Lung (tissue), 12 donors: Measurements from ENCODE around the gene GPR142. TPM values are rescaled to one million over a fixed set of nuclear protein-coding genes. Genes with fewer than 3 reads are reported as not detected.

Source experiments
- ATAC-seq: fragments of 200-7000 bp; cut with Tn5 transposase; one replicate; pipeline ENCODE4 v1.9.1; 2020; ENCODE audit warnings: moderate number of reproducible peaks; ENCODE audit not compliant: insufficient read depth, low FRiP score
- DNase-seq, 3 donors: peaks; one replicate each; pipeline ENCODE4 v3.0.0-alpha.2; 2013 to 2017
- H3K27ac ChIP-seq, 2 donors: one replicate each; pipeline ENCODE4 v1.5.1; 2013; ENCODE audit warnings: mild to moderate bottlenecking in 2 of 2, moderate library complexity in 2 of 2, control low read depth in 1 of 2, inconsistent platforms in 1 of 2, low read depth in 1 of 2, low read length in 1 of 2
- H3K27me3 ChIP-seq, 3 donors: one replicate each; pipeline ENCODE4 v1.5.1; 2013; ENCODE audit warnings: low read length in 2 of 3; ENCODE audit not compliant: control insufficient read depth in 3 of 3, insufficient read depth in 3 of 3
- H3K36me3 ChIP-seq, 4 donors: one replicate each; pipeline ENCODE4 v1.5.1; 2013; ENCODE audit warnings: low read length in 4 of 4, mild to moderate bottlenecking in 1 of 4, moderate library complexity in 1 of 4; ENCODE audit not compliant: control insufficient read depth in 4 of 4, insufficient read depth in 4 of 4
- H3K4me1 ChIP-seq, 5 donors: one replicate each; pipeline ENCODE4 v1.5.1; 2013; ENCODE audit warnings: low read length in 5 of 5, mild to moderate bottlenecking in 2 of 5, moderate library complexity in 1 of 5; ENCODE audit not compliant: control insufficient read depth in 5 of 5, insufficient read depth in 5 of 5
- H3K4me3 ChIP-seq: one replicate; pipeline ENCODE4 v1.5.1; 2013; ENCODE audit warnings: mild to moderate bottlenecking, control low read depth, moderate library complexity
- H3K9ac ChIP-seq, 2 donors: one replicate each; pipeline ENCODE4 v1.5.1; 2013; ENCODE audit warnings: low read length in 2 of 2, control low read depth in 1 of 2; ENCODE audit not compliant: insufficient read depth in 1 of 2
- H3K9me3 ChIP-seq, 4 donors: one replicate each; pipeline ENCODE4 v1.5.1; 2013; ENCODE audit warnings: low read length in 3 of 4, mild to moderate bottlenecking in 1 of 4, moderate library complexity in 1 of 4; ENCODE audit not compliant: control insufficient read depth in 4 of 4, insufficient read depth in 3 of 4
- WGBS, 2 donors: extraction: QIAGEN DNeasy Blood & Tissue Kit; methylation state at CpG; one replicate each; pipeline ENCODE4 v1.1.7; 2013; 5-methylcytosine and 5-hydroxymethylcytosine counted together
- polyA plus RNA-seq, 2 donors: library from polyadenylated mRNA; stranded (reverse); fragments of 200-250 nt; gene quantifications; one replicate each; pipeline ENCODE4 v1.2.1, GENCODE V29; 2013
- total RNA-seq, 2 donors: library from RNA; depleted of rRNA in 1 of 2; stranded (reverse); fragments of >200 nt in 1 of 2; gene quantifications; one replicate each; pipeline ENCODE4 v1.2.1, GENCODE V29; 2014 to 2021
- TF ChIP-seq, protein P1 (sequence below): IDR thresholded peaks from 2 replicates; pipeline ENCODE4 v1.5.1; 2012; ENCODE audit warnings: mild to moderate bottlenecking; ENCODE audit errors: control extremely low read depth, extremely low read depth
- donor health status: control.
- donor health status: control.
- donor health status: Bipolar disorder and iron deficiency.
- donor health status: healthy.
- donor health status: DM: yes; HTN: yes; CAD: no.

The GPR142 gene
- total and polyA plus RNA-seq, 4 donors, result 0.03 TPM; not detected in 3

GRCh38 chr17:74371653-74372147, 4.4 kb downstream of the GPR142 start:
- 94% methylated on average over 26 of the region's 26 CpGs for WGBS, 2 donors
- Histone ChIP-seq H3K9ac (no peak overlapping the region), H3K4me3 (no peak overlapping the region), H3K9me3 (no peaks in the 10 kb centered on the region), H3K4me1 (peaks cover 0 to 11% (median 5%) of the 10 kb centered on the region in 5 donors), H3K27me3 (no peaks in the 10 kb centered on the region), H3K27ac (no peak overlapping the region), H3K36me3 (no peaks in the 10 kb centered on the region)
- TF ChIP-seq, protein P1, sequence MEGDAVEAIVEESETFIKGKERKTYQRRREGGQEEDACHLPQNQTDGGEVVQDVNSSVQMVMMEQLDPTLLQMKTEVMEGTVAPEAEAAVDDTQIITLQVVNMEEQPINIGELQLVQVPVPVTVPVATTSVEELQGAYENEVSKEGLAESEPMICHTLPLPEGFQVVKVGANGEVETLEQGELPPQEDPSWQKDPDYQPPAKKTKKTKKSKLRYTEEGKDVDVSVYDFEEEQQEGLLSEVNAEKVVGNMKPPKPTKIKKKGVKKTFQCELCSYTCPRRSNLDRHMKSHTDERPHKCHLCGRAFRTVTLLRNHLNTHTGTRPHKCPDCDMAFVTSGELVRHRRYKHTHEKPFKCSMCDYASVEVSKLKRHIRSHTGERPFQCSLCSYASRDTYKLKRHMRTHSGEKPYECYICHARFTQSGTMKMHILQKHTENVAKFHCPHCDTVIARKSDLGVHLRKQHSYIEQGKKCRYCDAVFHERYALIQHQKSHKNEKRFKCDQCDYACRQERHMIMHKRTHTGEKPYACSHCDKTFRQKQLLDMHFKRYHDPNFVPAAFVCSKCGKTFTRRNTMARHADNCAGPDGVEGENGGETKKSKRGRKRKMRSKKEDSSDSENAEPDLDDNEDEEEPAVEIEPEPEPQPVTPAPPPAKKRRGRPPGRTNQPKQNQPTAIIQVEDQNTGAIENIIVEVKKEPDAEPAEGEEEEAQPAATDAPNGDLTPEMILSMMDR, result no peak
- ATAC-seq (no peak), DNase-seq (no peak)

DNA sequence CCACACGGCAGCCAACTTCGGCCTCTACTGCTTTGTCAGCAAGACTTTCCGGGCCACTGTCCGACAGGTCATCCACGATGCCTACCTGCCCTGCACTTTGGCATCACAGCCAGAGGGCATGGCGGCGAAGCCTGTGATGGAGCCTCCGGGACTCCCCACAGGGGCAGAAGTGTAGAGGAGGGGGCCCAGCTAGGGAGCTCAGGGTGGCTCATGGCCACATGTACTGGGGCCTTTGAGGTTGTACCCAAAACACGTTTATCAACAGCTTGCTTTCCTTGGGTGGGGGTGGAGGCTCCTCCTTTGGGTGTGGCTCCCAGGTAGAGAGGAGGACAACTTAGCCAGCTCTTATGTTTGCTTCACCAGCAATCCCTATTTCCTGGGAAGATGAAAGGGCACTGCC, 5.1 kb downstream of the GPR142 start:
- no peaks in the 10 kb centered on the region for H3K36me3 ChIP-seq
- ATAC-seq (no peak), DNase-seq (no peak)
- H3K4me1 ChIP-seq, result peaks cover 0 to 11% (median 5%) of the 10 kb centered on the region in 5 donors
- H3K4me3 ChIP-seq, result no peak overlapping the region
- TF ChIP-seq, protein P1, result no peak
- 92% methylated on average over 9 of the region's 9 CpGs for WGBS, 2 donors
- H3K9ac ChIP-seq, result no peak overlapping the region
- no peaks in the 10 kb centered on the region for H3K27me3 ChIP-seq
- H3K9me3 ChIP-seq, result no peaks in the 10 kb centered on the region
- no peak overlapping the region for H3K27ac ChIP-seq

DNA sequence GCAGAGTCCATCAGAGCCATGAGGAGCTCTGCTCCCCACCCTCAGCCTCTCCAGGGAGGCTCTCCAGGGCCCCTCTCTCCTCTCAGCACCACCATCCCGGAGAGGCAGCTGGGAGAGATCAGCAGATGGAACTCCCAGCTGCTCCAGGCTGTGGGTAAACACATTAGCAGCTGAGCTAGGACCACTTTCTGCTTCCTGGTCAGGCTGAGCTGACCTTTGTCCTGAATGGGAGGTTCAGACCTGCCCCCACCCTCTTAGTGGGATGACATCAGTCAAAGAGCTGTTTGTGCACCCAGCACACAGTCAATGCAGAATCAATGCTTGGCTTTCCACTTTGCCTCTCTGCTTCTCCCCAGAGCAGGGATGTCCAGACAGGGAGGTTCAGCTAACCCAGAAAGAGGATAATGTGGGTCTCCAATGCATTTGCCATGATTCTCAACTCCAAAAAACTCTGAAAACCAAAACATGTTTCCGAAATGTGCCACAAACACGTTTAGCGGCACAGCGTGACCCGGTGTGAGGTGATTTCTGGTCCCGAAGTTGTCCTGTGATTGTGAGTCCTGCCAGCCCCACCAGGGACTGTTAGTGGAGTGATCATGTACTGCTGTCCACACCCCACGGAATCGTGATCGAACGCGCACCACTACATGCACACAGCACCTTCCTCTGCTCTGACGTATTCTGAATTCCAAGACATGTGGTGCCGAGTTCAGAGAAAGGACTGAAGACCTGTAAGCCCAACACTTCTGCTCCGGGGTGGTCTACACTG, 6.7 kb downstream of the GPR142 start:
- Histone ChIP-seq H3K9ac (no peak overlapping the region), H3K4me3 (no peak overlapping the region), H3K9me3 (no peaks in the 10 kb centered on the region), H3K27ac (no peak overlapping the region), H3K36me3 (no peaks in the 10 kb centered on the region), H3K4me1 (peaks cover 0 to 6% (median 5%) of the 10 kb centered on the region in 5 donors), H3K27me3 (no peaks in the 10 kb centered on the region)
- 85 to 90% methylated on average over 15 of the region's 15 CpGs for WGBS, 2 donors
- peak; percentile 58 to 79 (median 64) for DNase-seq
- no peak for ATAC-seq
- TF ChIP-seq, protein P1, result no peak

- DNase-seq (no peak), ATAC-seq (no peak)
- H3K4me1 ChIP-seq, result peaks cover 0 to 14% (median 3%) of the 10 kb centered on the region in 5 donors
- H3K9ac ChIP-seq, result no peak overlapping the region
- no peaks in the 10 kb centered on the region for H3K9me3 ChIP-seq
- 75 to 78% methylated on average over 3 of the region's 3 CpGs for WGBS, 2 donors
- H3K27me3 ChIP-seq, result no peaks in the 10 kb centered on the region
- no peak overlapping the region for H3K27ac ChIP-seq
- no peaks in the 10 kb centered on the region for H3K36me3 ChIP-seq
- TF ChIP-seq, protein P1, result no peak
- no peak overlapping the region for H3K4me3 ChIP-seq
Measured at GRCh38 chr17:74374858-74375257, 7.6 kb downstream of the GPR142 start.
